CD4-positive, alpha-beta T cell treated with Interleukin-6 at 100 ng/mL for 8 hours (primary cell): ENCODE data around the gene IFTAP.
"Not testable (repeated sequence)": the region's sequence is repeated elsewhere in the genome, so short reads cannot be mapped to it uniquely, and the experiment has no call there.

Source experiments
- DNase-seq: peaks from one replicate; pipeline ENCODE4 v3.0.0-alpha.2; 2020; ENCODE audit warnings: mixed read lengths, low spot score

IFTAP gene

GRCh38 chr11:36594316-36594989, at the start of gene IFTAP:
TSS of gene IFTAP (plus strand) at chr11:36594502. CDS start at chr11:36610104, 15,602 bp downstream.
- peak; percentile 19 for DNase-seq

- no peak for DNase-seq
These were observed 43.8 kb upstream of the IFTAP start for GRCh38 chr11:36550385-36551115.

- DNase-seq: not testable (repeated sequence)
These were observed 36.9 kb upstream of the IFTAP start for GRCh38 chr11:36557390-36557789.

- DNase-seq: no peak
These were observed 36.3 kb upstream of the IFTAP start for GRCh38 chr11:36557991-36558390.

GRCh38 chr11:36558571-36559413, 35.5 kb upstream of the IFTAP start:
- no peak for DNase-seq

GRCh38 chr11:36564376-36565030, 29.8 kb upstream of the IFTAP start:
- DNase-seq: peak; percentile 29

- no peak for DNase-seq
These were observed 29.2 kb upstream of the IFTAP start for GRCh38 chr11:36565031-36565610.

GRCh38 chr11:36566407-36567053, 27.8 kb upstream of the IFTAP start:
- DNase-seq: no peak

GRCh38 chr11:36567694-36568093, 26.6 kb upstream of the IFTAP start, which contains the start of gene RAG1:
TSS of gene RAG1 (plus strand) at chr11:36568007. CDS start at chr11:36573305, 5,298 bp downstream.
- no peak for DNase-seq

GRCh38 chr11:36569095-36569494, 25.2 kb upstream of the IFTAP start:
- DNase-seq: no peak

- no peak for DNase-seq
These were observed 19.8 kb upstream of the IFTAP start for GRCh38 chr11:36574486-36574885.

GRCh38 chr11:36577373-36577772, 16.9 kb upstream of the IFTAP start:
- no peak for DNase-seq

GRCh38 chr11:36577859-36578258, 16.4 kb upstream of the IFTAP start:
- DNase-seq: no peak

GRCh38 chr11:36578458-36578857, 15.8 kb upstream of the IFTAP start:
- DNase-seq: no peak

GRCh38 chr11:36581536-36581935, 12.8 kb upstream of the IFTAP start:
- DNase-seq: no peak

GRCh38 chr11:36583667-36584066, 10.6 kb upstream of the IFTAP start:
- DNase-seq: no peak

GRCh38 chr11:36586543-36586942, 7.8 kb upstream of the IFTAP start:
- DNase-seq: no peak

GRCh38 chr11:36588099-36588498, 6.2 kb upstream of the IFTAP start:
- no peak for DNase-seq

- no peak for DNase-seq
These were observed 3.8 kb upstream of the IFTAP start for GRCh38 chr11:36590513-36590912.

GRCh38 chr11:36591433-36591832, 2.9 kb upstream of the IFTAP start:
- DNase-seq: no peak

- no peak for DNase-seq
These were observed 2.6 kb downstream of the IFTAP start for GRCh38 chr11:36596880-36597279.
